ENCODE results near the gene MED20. TPM values are rescaled to one million over a fixed set of nuclear protein-coding genes. Genes with fewer than 3 reads are reported as not detected.

MED20 gene
- polyA plus RNA-seq, 2 of the 4 experiments (the other 2 are of a cell fraction), result 18.4 to 29.3 TPM

GRCh38 chr6:41927253-41927652 is 6.3 kb upstream of the MED20 start:
- 93% methylated on average over 6 of the region's 6 CpGs for WGBS (ENCODE audit: missing lambda C conversion rate)
- CTCF ChIA-PET, result interaction anchor here (0.6 to 18.6 kb wide), 5 partner anchors 10 to 177 kb away, joined by 3 to 191 read pairs (median 4); partner anchors contain the start of genes CCND3 and TAF8

GRCh38 chr6:41922154-41922553 is 1.2 kb upstream of the MED20 start:
- WGBS (ENCODE audit: missing lambda C conversion rate), result 2% methylated on average over 7 of the region's 7 CpGs
- DNase-seq (ENCODE audit: low read depth in 1 of 2, low spot score in 1 of 2) (no peak), ATAC-seq (no peak), FAIRE-seq (no peak)
- H3K27ac ChIP-seq, result peak overlapping the region; percentile 99
- peak overlapping the region; percentile 80 for H3K4me3 ChIP-seq
- ChIA-PET CTCF (interaction anchor here (0.6 to 12.6 kb wide), 8 partner anchors 10 to 135 kb away, joined by 3 to 189 read pairs (median 7); partner anchors contain the start of genes CCND3 and TOMM6), POLR2A (no interaction called here)
- H3K4me2 ChIP-seq, result peak overlapping the region; percentile 79
- H3K4me1 ChIP-seq, result peaks cover 41% of the 10 kb centered on the region
- no peaks in the 10 kb centered on the region for H3K9me3 ChIP-seq
- no peak for TF ChIP-seq JUN (IDR thresholded peaks at IDR 0.05)

More at GRCh38 chr6:41927253-41927652, 6.3 kb upstream of the MED20 start:
- no peak for ATAC-seq
- no peak for DNase-seq (ENCODE audit: low read depth in 1 of 2, low spot score in 1 of 2)
- H3K27ac ChIP-seq, result no peak overlapping the region
- H3K9me3 ChIP-seq, result no peaks in the 10 kb centered on the region
- no peak overlapping the region for H3K4me2 ChIP-seq
- POLR2A ChIA-PET, result no interaction called here
- peaks cover 23% of the 10 kb centered on the region for H3K4me1 ChIP-seq
- FAIRE-seq, result no peak
- no peak overlapping the region for H3K4me3 ChIP-seq
- TF ChIP-seq FOSB (CRISPR knock-in tag; IDR thresholded peaks at IDR 0.05) (no peak), NFE2L2 (conservative IDR thresholded peaks at IDR 0.05; ENCODE audit: low read length) (no peak), POLR2AphosphoS2 (conservative IDR thresholded peaks at IDR 0.05; ENCODE audit: low read length) (no peak), FOXS1 (CRISPR knock-in tag; IDR thresholded peaks at IDR 0.05) (no peak), KDM1A (IDR thresholded peaks at IDR 0.05; ENCODE audit: low read depth) (no peak), MYC (IDR thresholded peaks at IDR 0.05; ENCODE audit: borderline replicate concordance, low read length) (no peak), HEYL (CRISPR knock-in tag; IDR thresholded peaks at IDR 0.05) (no peak), FOSL2 (IDR thresholded peaks at IDR 0.05) (no peak), FOSL2 (CRISPR knock-in tag; IDR thresholded peaks at IDR 0.05) (no peak), BHLHE40 (IDR thresholded peaks at IDR 0.05; ENCODE audit: low read depth, low read length) (no peak), MAFK (IDR thresholded peaks at IDR 0.05; ENCODE audit: partially characterized antibody) (no peak), HMGXB4 (CRISPR knock-in tag; IDR thresholded peaks at IDR 0.05; ENCODE audit: borderline replicate concordance) (no peak), BCL3 (IDR thresholded peaks at IDR 0.05) (no peak), ZFP36 (IDR thresholded peaks at IDR 0.05; ENCODE audit: borderline replicate concordance, partially characterized antibody) (no peak), HOXB13 (CRISPR knock-in tag; IDR thresholded peaks at IDR 0.05; ENCODE audit: low read depth) (no peak), ZSCAN20 (CRISPR knock-in tag; IDR thresholded peaks at IDR 0.05) (no peak)

GRCh38 chr6:41921712-41921998 is 716 bp upstream of the MED20 start:
- H3K27ac ChIP-seq, result peak overlapping the region; percentile 99
- WGBS (ENCODE audit: missing lambda C conversion rate), result 0% methylated on average over 17 of the region's 20 CpGs
- peak overlapping the region; percentile 79 for H3K4me2 ChIP-seq
- peaks cover 44% of the 10 kb centered on the region for H3K4me1 ChIP-seq
- peak overlapping the region; percentile 80 for H3K4me3 ChIP-seq
- POLR2A ChIA-PET, result interaction anchor here (0.6 to 1.6 kb wide), 6 partner anchors 9 to 134 kb away, joined by 3 to 18 read pairs (median 10); partner anchors contain the start of genes CCND3, TOMM6 and USP49
- no peak for TF ChIP-seq NFE2L2 (conservative IDR thresholded peaks at IDR 0.05; ENCODE audit: low read length)
- peak; percentile 16; the same call in 1 of the 2 replicates for TF ChIP-seq PHF8 (IDR thresholded peaks at IDR 0.05; ENCODE audit: borderline replicate concordance, low read depth)
- TF ChIP-seq CHD2 (IDR thresholded peaks at IDR 0.05; ENCODE audit: low read length, partially characterized antibody), result no peak
- TF ChIP-seq POLR2A (IDR thresholded peaks at IDR 0.05; ENCODE audit: low read length), result no peak
- TF ChIP-seq HES2 (IDR thresholded peaks at IDR 0.05), result no peak
- no peak for TF ChIP-seq ATOH8 (CRISPR knock-in tag; IDR thresholded peaks at IDR 0.05; ENCODE audit: low read depth)
- no peak for TF ChIP-seq CEBPB (IDR thresholded peaks at IDR 0.05)
- no peak for TF ChIP-seq GATA3 (IDR thresholded peaks at IDR 0.05; ENCODE audit: borderline replicate concordance)
- TF ChIP-seq MYC (IDR thresholded peaks at IDR 0.05; ENCODE audit: borderline replicate concordance, low read length), result no peak
- TF ChIP-seq EHF (CRISPR knock-in tag; IDR thresholded peaks at IDR 0.05), result no peak
- no peak for TF ChIP-seq E2F6 (IDR thresholded peaks at IDR 0.05; ENCODE audit: borderline replicate concordance, low read depth)
- no peak for TF ChIP-seq TFCP2L1 (CRISPR knock-in tag; IDR thresholded peaks at IDR 0.05)
- peak; percentile 41; the same call in 1 of the 2 replicates for TF ChIP-seq KDM5A (IDR thresholded peaks at IDR 0.05)
- TF ChIP-seq SMC3 (IDR thresholded peaks at IDR 0.05), result no peak
- no peak for TF ChIP-seq TP53 (CRISPR knock-in tag; IDR thresholded peaks at IDR 0.05)
- no peak for TF ChIP-seq CBX8 (IDR thresholded peaks at IDR 0.05)
- peak; percentile 21 to 31; a peak in 3 of 6 replicates for ATAC-seq
- no peak for DNase-seq (ENCODE audit: low read depth in 1 of 2, low spot score in 1 of 2)
- CTCF ChIA-PET, result interaction anchor here (0.6 to 12.6 kb wide), 15 partner anchors 10 to 134 kb away, joined by 3 to 189 read pairs (median 4); partner anchors contain the start of genes CCND3, TOMM6 and USP49
- no peaks in the 10 kb centered on the region for H3K9me3 ChIP-seq
- FAIRE-seq, result no peak

Data from A549 (cell line).